Natural killer cell (primary cell): ENCODE data around the gene PDE8A. TPM values are rescaled to one million over a fixed set of nuclear protein-coding genes. Genes with fewer than 3 reads are reported as not detected.

Source experiments
- ATAC-seq, 3 donors: fragments of 150-1000 bp in 2 of 3; fragments of 200-7000 bp in 1 of 3; cut with Tn5 transposase; 1 replicate in 1 of 3; 2 replicates in 2 of 3; pipeline ENCODE4 v1.10.0; 2021; ENCODE audit warnings: mild to moderate bottlenecking in 2 of 3, moderate library complexity in 2 of 3
- DNase-seq, 2 donors: peaks; one replicate each; pipeline versions ENCODE4 v3.0.0 to v3.0.0-alpha.2; 2013 to 2021; ENCODE audit warnings: mixed read lengths in 1 of 2
- H3K27ac ChIP-seq: one replicate; pipeline ENCODE4 v1.5.1; 2013; ENCODE audit warnings: mild to moderate bottlenecking, low read length
- H3K27me3 ChIP-seq: one replicate; pipeline ENCODE4 v1.6.1; 2013; ENCODE audit warnings: low read length; ENCODE audit not compliant: control insufficient read depth, insufficient read depth
- H3K36me3 ChIP-seq: one replicate; pipeline ENCODE4 v1.6.1; 2013; ENCODE audit warnings: low read length; ENCODE audit not compliant: control insufficient read depth, insufficient read depth
- H3K4me1 ChIP-seq: one replicate; pipeline ENCODE4 v1.6.1; 2013; ENCODE audit warnings: low read length; ENCODE audit not compliant: control insufficient read depth, insufficient read depth
- H3K4me3 ChIP-seq: one replicate; pipeline ENCODE4 v1.5.1; 2013; ENCODE audit warnings: low read length
- H3K9me3 ChIP-seq: one replicate; pipeline ENCODE4 v1.6.1; 2013; ENCODE audit warnings: low read length; ENCODE audit not compliant: control insufficient read depth, insufficient read depth
- H3K27ac Mint-ChIP-seq, 2 donors: one replicate each; pipeline ENCODE4 v1.8.0; 2022; ENCODE audit warnings: mild to moderate bottlenecking in 2 of 2, mixed read lengths in 2 of 2, moderate library complexity in 1 of 2
- H3K27me3 Mint-ChIP-seq, 2 donors: one replicate each; pipeline ENCODE4 v1.8.0; 2022; ENCODE audit warnings: low read depth in 2 of 2, mixed read lengths in 2 of 2
- H3K36me3 Mint-ChIP-seq: one replicate; pipeline ENCODE4 v1.8.0; 2022; ENCODE audit warnings: mixed read lengths
- H3K4me1 Mint-ChIP-seq, 2 donors: one replicate each; pipeline ENCODE4 v1.8.0; 2022; ENCODE audit warnings: mixed read lengths in 2 of 2
- H3K4me3 Mint-ChIP-seq: one replicate; pipeline ENCODE4 v1.8.0; 2022; ENCODE audit warnings: mild to moderate bottlenecking, moderate library complexity, mixed read lengths
- H3K9me3 Mint-ChIP-seq, 2 donors: one replicate each; pipeline ENCODE4 v1.8.0; 2022; ENCODE audit warnings: mixed read lengths in 2 of 2
- WGBS: methylation state at CpG from one replicate; pipeline ENCODE4 v1.1.7; 2013; ENCODE audit warnings: missing lambda C conversion rate; ENCODE audit not compliant: insufficient coverage; 5-methylcytosine and 5-hydroxymethylcytosine counted together
- intact Hi-C: fragments of 100-400 bp; cut with micrococcal nuclease; formaldehyde crosslinking; loops from one replicate; pipeline ENCODE4 v1.14.2; 2022
- total RNA-seq, 4 donors: library from RNA; stranded (reverse); fragments of 120-200 nt in 1 of 4; gene quantifications; one replicate each; pipeline versions ENCODE4 v1.2.3 to v1.2.4, GENCODE V29; 2013 to 2022
- TF ChIP-seq, protein P1 (sequence below): fragments of 200-600 bp; IDR thresholded peaks from one replicate; pipeline ENCODE4 v1.8.0; 2022; ENCODE audit warnings: antibody characterized with exemption

The PDE8A gene
- total RNA-seq, 3 donors from 2014 or later (not counting 1 experiment from before 2014, with no cell fraction given): 21.0 to 24.2 (median 23.8) TPM

- intact Hi-C loops: no loop called here
- no peak for ATAC-seq
- Histone ChIP-seq H3K9me3 (no peaks in the 10 kb centered on the region), H3K27me3 (no peaks in the 10 kb centered on the region), H3K27ac (no peak overlapping the region), H3K36me3 (peaks cover 10% of the 10 kb centered on the region), H3K4me3 (no peak overlapping the region), H3K4me1 (no peaks in the 10 kb centered on the region)
- no peaks in the 10 kb centered on the region for H3K27me3 Mint-ChIP-seq
- TF ChIP-seq, protein P1, sequence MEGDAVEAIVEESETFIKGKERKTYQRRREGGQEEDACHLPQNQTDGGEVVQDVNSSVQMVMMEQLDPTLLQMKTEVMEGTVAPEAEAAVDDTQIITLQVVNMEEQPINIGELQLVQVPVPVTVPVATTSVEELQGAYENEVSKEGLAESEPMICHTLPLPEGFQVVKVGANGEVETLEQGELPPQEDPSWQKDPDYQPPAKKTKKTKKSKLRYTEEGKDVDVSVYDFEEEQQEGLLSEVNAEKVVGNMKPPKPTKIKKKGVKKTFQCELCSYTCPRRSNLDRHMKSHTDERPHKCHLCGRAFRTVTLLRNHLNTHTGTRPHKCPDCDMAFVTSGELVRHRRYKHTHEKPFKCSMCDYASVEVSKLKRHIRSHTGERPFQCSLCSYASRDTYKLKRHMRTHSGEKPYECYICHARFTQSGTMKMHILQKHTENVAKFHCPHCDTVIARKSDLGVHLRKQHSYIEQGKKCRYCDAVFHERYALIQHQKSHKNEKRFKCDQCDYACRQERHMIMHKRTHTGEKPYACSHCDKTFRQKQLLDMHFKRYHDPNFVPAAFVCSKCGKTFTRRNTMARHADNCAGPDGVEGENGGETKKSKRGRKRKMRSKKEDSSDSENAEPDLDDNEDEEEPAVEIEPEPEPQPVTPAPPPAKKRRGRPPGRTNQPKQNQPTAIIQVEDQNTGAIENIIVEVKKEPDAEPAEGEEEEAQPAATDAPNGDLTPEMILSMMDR: no peak
- H3K27ac Mint-ChIP-seq: no peak overlapping the region
- no peak for DNase-seq
- no peak overlapping the region for H3K4me3 Mint-ChIP-seq
- peaks cover 7% of the 10 kb centered on the region for H3K36me3 Mint-ChIP-seq
- H3K4me1 Mint-ChIP-seq: peaks cover 0 to 7% of the 10 kb centered on the region in 2 donors
- peaks cover 0 to 2% of the 10 kb centered on the region in 2 donors for H3K9me3 Mint-ChIP-seq
These were observed 147.0 kb downstream of the PDE8A start for GRCh38 chr15:85128621-85129020.

DNA sequence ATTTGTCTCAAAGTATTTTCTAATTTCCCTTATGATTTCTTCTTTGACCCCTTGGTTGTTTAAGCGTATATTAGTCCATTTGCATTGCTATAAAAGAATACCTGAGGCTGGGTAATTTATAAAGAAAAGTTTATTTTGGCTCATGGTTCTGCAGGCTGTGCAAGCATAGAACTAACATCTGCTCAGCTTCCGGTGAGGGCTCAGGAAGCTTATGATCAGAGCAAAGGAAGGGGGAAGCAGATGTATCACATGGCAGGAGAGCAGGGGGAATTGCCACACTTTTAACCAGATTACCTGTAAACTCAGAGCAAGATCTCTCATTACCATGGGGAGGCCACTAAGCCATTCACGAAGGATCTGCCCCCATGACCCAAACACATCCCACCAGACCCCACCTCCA is 148.2 kb downstream of the PDE8A start:
- no peaks in the 10 kb centered on the region for H3K4me1 ChIP-seq
- ATAC-seq (no peak), DNase-seq (no peak)
- WGBS: 90% methylated on average over 1 of the region's 3 CpGs
- no peak overlapping the region for H3K27ac ChIP-seq
- Mint-ChIP-seq H3K27me3 (no peaks in the 10 kb centered on the region), H3K27ac (no peak overlapping the region), H3K4me3 (no peak overlapping the region), H3K9me3 (peaks cover 0 to 2% of the 10 kb centered on the region in 2 donors), H3K4me1 (peaks cover 0 to 7% of the 10 kb centered on the region in 2 donors), H3K36me3 (peaks cover 7% of the 10 kb centered on the region)
- H3K4me3 ChIP-seq: no peak overlapping the region
- TF ChIP-seq, protein P1: no peak
- peaks cover 3% of the 10 kb centered on the region for H3K36me3 ChIP-seq
- intact Hi-C loops: no loop called here
- no peaks in the 10 kb centered on the region for H3K27me3 ChIP-seq
- H3K9me3 ChIP-seq: no peaks in the 10 kb centered on the region

- Mint-ChIP-seq H3K4me3 (no peak overlapping the region), H3K9me3 (peaks cover 0 to 2% of the 10 kb centered on the region in 2 donors), H3K36me3 (peaks cover 7% of the 10 kb centered on the region), H3K27ac (no peak overlapping the region), H3K27me3 (no peaks in the 10 kb centered on the region), H3K4me1 (peaks cover 0 to 7% of the 10 kb centered on the region in 2 donors)
- no peaks in the 10 kb centered on the region for H3K4me1 ChIP-seq
- TF ChIP-seq, protein P1: no peak
- no CpG with 5 or more reads among the region's 1 CpG for WGBS
- no peaks in the 10 kb centered on the region for H3K9me3 ChIP-seq
- intact Hi-C loops: no loop called here
- DNase-seq: no peak
- H3K27ac ChIP-seq: no peak overlapping the region
- no peaks in the 10 kb centered on the region for H3K27me3 ChIP-seq
- ATAC-seq: no peak
- peaks cover 17% of the 10 kb centered on the region for H3K36me3 ChIP-seq
- H3K4me3 ChIP-seq: no peak overlapping the region
These were observed 150.3 kb downstream of the PDE8A start for GRCh38 chr15:85131915-85132314.

DNA sequence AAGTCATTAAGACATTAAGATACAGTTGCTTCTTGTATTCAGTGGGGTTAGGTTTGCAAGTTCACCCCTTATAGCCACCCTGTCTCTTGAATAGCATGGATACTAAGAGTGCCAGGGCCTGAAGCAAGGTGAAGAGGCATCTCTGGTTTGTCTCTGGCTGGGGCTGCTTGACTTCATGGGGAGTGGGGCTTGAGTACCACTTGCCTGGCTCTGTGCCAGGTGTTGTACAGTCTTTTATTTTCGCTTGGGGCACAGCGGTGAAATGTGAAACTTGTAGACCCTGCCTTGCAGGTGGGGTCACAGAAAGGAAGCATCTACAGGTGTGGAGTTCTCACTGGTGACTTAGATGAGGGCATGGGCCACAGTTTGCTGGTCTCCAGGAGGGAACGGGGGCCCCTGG is 152.1 kb downstream of the PDE8A start:
- H3K27me3 Mint-ChIP-seq: no peaks in the 10 kb centered on the region
- Histone ChIP-seq H3K27ac (no peak overlapping the region), H3K36me3 (peaks cover 21% of the 10 kb centered on the region), H3K9me3 (no peaks in the 10 kb centered on the region), H3K27me3 (no peaks in the 10 kb centered on the region), H3K4me3 (no peak overlapping the region), H3K4me1 (no peaks in the 10 kb centered on the region)
- intact Hi-C loops: no loop called here
- peaks cover 0 to 2% of the 10 kb centered on the region in 2 donors for H3K9me3 Mint-ChIP-seq
- whole genome bisulfite sequencing: 93% methylated on average over 3 of the region's 3 CpGs
- ATAC-seq: no peak
- TF ChIP-seq, protein P1: no peak
- no peak overlapping the region for H3K4me3 Mint-ChIP-seq
- DNase-seq: no peak
- H3K4me1 Mint-ChIP-seq: peaks cover 0 to 7% of the 10 kb centered on the region in 2 donors
- peaks cover 7% of the 10 kb centered on the region for H3K36me3 Mint-ChIP-seq
- H3K27ac Mint-ChIP-seq: no peak overlapping the region
